Motor neuron (in vitro differentiated cells): ENCODE measurements around the gene ALAS1. TPM values are rescaled to one million over a fixed set of nuclear protein-coding genes. Genes with fewer than 3 reads are reported as not detected.
"Not testable (repeated sequence)": the region's sequence is repeated elsewhere in the genome, so short reads cannot be mapped to it uniquely, and the experiment has no call there.

Experiments
- ATAC-seq, 8 experiments: fragments of 200-7000 bp; cut with Tn5 transposase; replicated peaks in 6 of 8; 2 replicates each; pipeline ENCODE4 v1.8.0; 2021; ENCODE audit warnings: mild to moderate bottlenecking in 8 of 8, moderate library complexity in 8 of 8
- H3K27ac ChIP-seq, 2 donors: fragments of 250-450 bp; sonication (Bioruptor Pico); 2 replicates each; pipeline ENCODE4 v1.9.0; 2021; ENCODE audit warnings: antibody characterized with exemption in 2 of 2, mild to moderate bottlenecking in 2 of 2, moderate library complexity in 1 of 2
- H3K4me1 ChIP-seq, 2 donors: fragments of 250-450 bp; sonication (Bioruptor Pico); replicated peaks in 1 of 2; 2 replicates each; pipeline ENCODE4 v1.6.1; 2021; ENCODE audit warnings: antibody characterized with exemption in 2 of 2, mild to moderate bottlenecking in 2 of 2, moderate library complexity in 1 of 2
- H3K4me3 ChIP-seq, 5 donors: fragments of 250-450 bp; sonication (Bioruptor Pico); 2 replicates each; pipeline ENCODE4 v1.9.0; 2021; ENCODE audit warnings: antibody characterized with exemption in 5 of 5, mild to moderate bottlenecking in 5 of 5, moderate library complexity in 4 of 5
- WGBS, 10 experiments: fragments of 450-650 bp; shearing (Covaris generic); methylation state at CpG; one replicate each; pipeline ENCODE4 v1.0.0; 2022; 5-methylcytosine and 5-hydroxymethylcytosine counted together
- in situ Hi-C, 9 experiments: fragments of 400-800 bp; cut with MboI; loops; one replicate each; pipeline ENCODE4 v1.15.0; 2021; ENCODE audit warnings: low sequenced_read_pairs in 9 of 9, low pct_unique_long_range_greater_than_20kb in 2 of 9; ENCODE audit not compliant: unreplicated experiment in 9 of 9
- total RNA-seq, 8 experiments: library from RNA; unstranded; fragments of 300-600 nt; gene quantifications; 2 replicates each; pipeline versions ENCODE4 v1.2.3 to v1.2.4, GENCODE V29; 2022

Gene ALAS1
- total RNA-seq, 8 experiments from 2014 or later = 30.0 to 51.1 (median 37.6) TPM

- no peak overlapping the region for H3K27ac ChIP-seq
- in situ Hi-C loops = no loop called here
- H3K4me3 ChIP-seq = no peak overlapping the region
- 6 to 100% (median 50%) methylated on average over 1 to 9 of the region's 9 CpGs; no CpG with 5 or more reads in 3 of the 10 experiments for WGBS, 10 experiments
- no peaks in the 10 kb centered on the region for H3K4me1 ChIP-seq
- no peak for ATAC-seq
These were observed 30.7 kb upstream of the ALAS1 start for GRCh38 chr3:52167240-52167639.

- 77 to 100% (median 95%) methylated on average over 1 to 3 of the region's 3 CpGs for WGBS, 10 experiments
- H3K4me3 ChIP-seq, H3K4me1 ChIP-seq, H3K27ac ChIP-seq, ATAC-seq, in situ Hi-C loops: not testable (repeated sequence)
These were observed 27.7 kb upstream of the ALAS1 start for GRCh38 chr3:52170217-52170616.

- H3K4me1 ChIP-seq = peaks cover 9 to 14% of the 10 kb centered on the region in 2 donors
- H3K27ac ChIP-seq = no peak overlapping the region
- in situ Hi-C loops = no loop called here
- H3K4me3 ChIP-seq = no peak overlapping the region
- 25 to 80% (median 68%) methylated on average over 1 to 3 of the region's 3 CpGs; no CpG with 5 or more reads in 3 of the 10 experiments for WGBS, 10 experiments
- ATAC-seq = peak in 5 of 8 experiments; percentile 20 to 82 (median 42)
These were observed 26.3 kb upstream of the ALAS1 start for GRCh38 chr3:52171514-52172261.

- Histone ChIP-seq H3K27ac (no peak overlapping the region), H3K4me3 (no peak overlapping the region), H3K4me1 (peaks cover 9 to 17% of the 10 kb centered on the region in 2 donors)
- in situ Hi-C loops = no loop called here
- ATAC-seq = no peak
- WGBS, 10 experiments = 54 to 100% (median 81%) methylated on average over 1 to 4 of the region's 5 CpGs; no CpG with 5 or more reads in 5 of the 10 experiments
These were observed 25.6 kb upstream of the ALAS1 start for GRCh38 chr3:52172262-52172757.

- peaks cover 9 to 17% of the 10 kb centered on the region in 2 donors for H3K4me1 ChIP-seq
- H3K4me3 ChIP-seq = no peak overlapping the region
- in situ Hi-C loops = no loop called here
- no peak for ATAC-seq
- WGBS, 10 experiments = 50 to 83% (median 82%) methylated on average over 1 of the region's 1 CpG; no CpG with 5 or more reads in 6 of the 10 experiments
- no peak overlapping the region for H3K27ac ChIP-seq
These were observed 24.9 kb upstream of the ALAS1 start for GRCh38 chr3:52173101-52173500.

- peak in 2 of 8 experiments; percentile 75 to 89 for ATAC-seq
- 17 to 80% (median 73%) methylated on average over 1 to 5 of the region's 9 CpGs; no CpG with 5 or more reads in 7 of the 10 experiments for WGBS, 10 experiments
- no peak overlapping the region for H3K27ac ChIP-seq
- in situ Hi-C loops = no loop called here
- no peak overlapping the region for H3K4me3 ChIP-seq
- peaks cover 9 to 17% of the 10 kb centered on the region in 2 donors for H3K4me1 ChIP-seq
These were observed 23.1 kb upstream of the ALAS1 start for GRCh38 chr3:52174896-52175295.

- ATAC-seq = no peak
- in situ Hi-C loops = no loop called here
- peaks cover 9 to 17% of the 10 kb centered on the region in 2 donors for H3K4me1 ChIP-seq
- peak overlapping the region in 1 of 2 donors; percentile 59 for H3K27ac ChIP-seq
- no peak overlapping the region for H3K4me3 ChIP-seq
- 46 to 94% (median 73%) methylated on average over 1 to 4 of the region's 14 CpGs; no CpG with 5 or more reads in 3 of the 10 experiments for WGBS, 10 experiments
These were observed 22.4 kb upstream of the ALAS1 start for GRCh38 chr3:52175416-52176179.

GRCh38 chr3:52176180-52176752 lies 21.7 kb upstream of the ALAS1 start:
- no peak overlapping the region for H3K4me3 ChIP-seq
- in situ Hi-C loops = no loop called here
- H3K4me1 ChIP-seq = peaks cover 9 to 17% of the 10 kb centered on the region in 2 donors
- WGBS, 10 experiments = 0 to 86% (median 70%) methylated on average over 1 to 3 of the region's 8 CpGs; no CpG with 5 or more reads in 5 of the 10 experiments
- peak; percentile 11 to 83 (median 55) for ATAC-seq
- peak overlapping the region in 1 of 2 donors; percentile 59 for H3K27ac ChIP-seq

GRCh38 chr3:52176951-52177700 lies 20.8 kb upstream of the ALAS1 start:
- Histone ChIP-seq H3K4me1 (peaks cover 9 to 17% of the 10 kb centered on the region in 2 donors), H3K4me3 (no peak overlapping the region), H3K27ac (no peak overlapping the region)
- peak in 5 of 8 experiments; percentile 21 to 51 (median 24) for ATAC-seq
- 69 to 100% (median 82%) methylated on average over 1 to 7 of the region's 15 CpGs; no CpG with 5 or more reads in 4 of the 10 experiments for WGBS, 10 experiments
- in situ Hi-C loops = no loop called here

GRCh38 chr3:52177701-52178042 lies 20.3 kb upstream of the ALAS1 start:
- H3K4me1 ChIP-seq = peaks cover 9 to 17% of the 10 kb centered on the region in 2 donors
- WGBS, 10 experiments = 59 to 92% (median 80%) methylated on average over 2 to 3 of the region's 5 CpGs; no CpG with 5 or more reads in 5 of the 10 experiments
- H3K4me3 ChIP-seq = no peak overlapping the region
- in situ Hi-C loops = no loop called here
- ATAC-seq = no peak
- H3K27ac ChIP-seq = no peak overlapping the region

GRCh38 chr3:52178126-52178525 lies 19.8 kb upstream of the ALAS1 start:
- ATAC-seq, H3K4me3 ChIP-seq, H3K27ac ChIP-seq, in situ Hi-C loops: not testable (repeated sequence)
- H3K4me1 ChIP-seq = peaks cover 9 to 17% of the 10 kb centered on the region in 2 donors
- 61 to 100% (median 94%) methylated on average over 1 to 3 of the region's 4 CpGs; no CpG with 5 or more reads in 3 of the 10 experiments for WGBS, 10 experiments

- no peak overlapping the region for H3K27ac ChIP-seq
- H3K4me3 ChIP-seq = no peak overlapping the region
- in situ Hi-C loops = no loop called here
- ATAC-seq = no peak
- WGBS, 10 experiments = 17 to 67% methylated on average over 1 of the region's 1 CpG; no CpG with 5 or more reads in 8 of the 10 experiments
- peaks cover 9 to 17% of the 10 kb centered on the region in 2 donors for H3K4me1 ChIP-seq
These were observed 19.4 kb upstream of the ALAS1 start for GRCh38 chr3:52178537-52178936.
